RKO (cell line): ENCODE results near the gene CTCFL.
A peak's percentile ranks its signal among the peaks of the same experiment; 100 is the strongest.
"Not testable (repeated sequence)": the region's sequence is repeated elsewhere in the genome, so short reads cannot be mapped to it uniquely, and the experiment has no call there.

ENCODE experiments used
- DNase-seq: peaks from one replicate; pipeline ENCODE4 v3.0.0-alpha.2; 2016; ENCODE audit warnings: low spot score

The CTCFL gene

DNA sequence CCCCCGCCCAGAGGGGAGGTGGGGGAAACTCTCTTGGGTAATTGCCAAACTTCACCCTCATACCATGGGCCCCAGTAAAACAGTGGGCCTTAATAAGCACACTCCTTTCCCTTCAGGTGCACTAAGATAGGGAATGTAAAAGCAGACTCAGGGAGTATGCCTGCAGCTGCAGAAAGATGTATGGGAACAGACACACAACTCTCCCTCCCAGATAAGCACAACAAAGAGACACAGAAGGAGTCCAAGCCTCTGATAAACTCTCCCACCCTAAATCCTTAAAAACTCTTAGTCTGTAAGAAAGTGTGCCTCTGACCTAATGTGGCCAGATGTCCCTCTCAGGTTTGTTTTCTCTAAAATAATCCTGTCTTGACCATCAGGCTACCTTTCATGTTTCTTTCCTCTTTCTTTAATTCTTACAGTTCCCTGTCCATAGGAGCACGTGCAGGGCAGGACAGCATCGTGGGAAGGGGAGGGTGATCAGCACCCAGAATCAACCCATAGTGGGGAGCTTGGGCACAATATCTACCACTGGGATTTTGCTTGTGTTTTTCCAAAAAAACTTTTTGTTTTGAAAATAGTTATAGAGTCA lies 11.3 kb upstream of the CTCFL start:
- DNase-seq = no peak

DNA sequence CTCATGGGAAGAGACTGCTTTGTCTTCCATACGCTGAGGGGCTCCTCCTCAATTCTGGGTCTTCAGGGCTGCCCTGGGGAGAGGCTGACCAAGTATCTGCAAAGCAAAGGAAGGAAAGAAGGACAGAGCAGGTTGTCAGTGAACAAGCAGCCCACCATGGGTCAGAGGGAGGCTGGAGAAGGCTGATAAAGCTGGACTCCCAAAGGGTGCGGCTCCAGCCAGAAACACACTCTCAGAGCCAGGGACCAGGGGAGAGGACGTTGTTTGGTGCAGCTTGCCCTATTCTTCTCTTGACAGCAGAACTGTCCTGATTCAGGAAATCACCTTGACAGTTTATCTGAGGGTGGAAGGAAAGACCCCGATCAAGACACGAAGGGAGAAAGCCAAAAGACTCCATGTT lies 10.4 kb upstream of the CTCFL start:
- no peak for DNase-seq

DNA sequence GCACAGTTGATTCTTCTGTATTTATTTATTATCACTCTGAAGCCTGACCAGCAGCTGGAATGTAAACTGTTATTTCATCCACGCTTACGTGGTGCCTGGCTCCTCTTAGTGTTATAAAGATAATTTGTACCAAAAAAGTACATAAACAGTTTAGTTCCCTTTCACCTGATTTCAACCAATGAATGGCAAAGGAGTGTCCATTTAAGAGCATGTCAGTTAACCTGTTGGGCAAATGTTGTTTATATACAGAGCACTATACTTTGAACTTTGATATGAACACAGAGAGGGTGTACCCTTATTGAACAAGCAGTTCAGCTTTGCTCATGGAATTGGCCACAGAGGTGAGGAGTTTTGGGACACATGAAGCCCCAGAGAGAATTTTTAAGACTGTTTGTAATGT lies 7.2 kb upstream of the CTCFL start:
- DNase-seq = no peak

DNA sequence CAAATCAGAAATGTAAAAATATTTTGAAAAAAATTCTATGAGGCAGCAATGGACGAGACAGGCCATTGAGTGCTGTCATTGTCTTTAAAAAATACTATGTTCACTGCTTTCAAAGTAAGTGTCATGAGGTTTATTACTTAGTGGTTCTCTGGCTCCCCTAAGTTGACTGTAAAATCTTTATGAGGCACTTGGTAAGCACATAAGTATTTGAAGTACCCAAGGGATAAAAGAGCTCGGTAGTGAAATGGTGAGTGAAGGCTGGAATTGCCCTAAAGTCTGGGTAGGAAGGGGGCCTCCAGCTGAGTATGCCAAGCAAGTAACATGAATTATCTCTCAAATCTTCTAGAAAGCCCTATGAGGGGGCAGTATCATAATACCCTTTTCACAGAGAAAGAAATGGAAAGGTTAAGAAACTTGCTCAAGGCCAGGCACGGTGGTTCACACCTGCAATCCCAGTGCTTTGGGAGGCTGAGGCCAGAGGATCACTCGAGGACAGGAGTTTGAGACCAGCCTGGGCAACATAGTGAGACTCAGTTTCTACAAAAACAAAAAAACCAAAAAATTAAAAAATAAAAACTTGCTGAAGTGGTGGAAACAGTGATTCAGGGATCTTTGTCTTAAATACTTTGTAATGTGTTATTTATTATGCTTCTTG lies 5.5 kb upstream of the CTCFL start:
- DNase-seq = no peak

DNA sequence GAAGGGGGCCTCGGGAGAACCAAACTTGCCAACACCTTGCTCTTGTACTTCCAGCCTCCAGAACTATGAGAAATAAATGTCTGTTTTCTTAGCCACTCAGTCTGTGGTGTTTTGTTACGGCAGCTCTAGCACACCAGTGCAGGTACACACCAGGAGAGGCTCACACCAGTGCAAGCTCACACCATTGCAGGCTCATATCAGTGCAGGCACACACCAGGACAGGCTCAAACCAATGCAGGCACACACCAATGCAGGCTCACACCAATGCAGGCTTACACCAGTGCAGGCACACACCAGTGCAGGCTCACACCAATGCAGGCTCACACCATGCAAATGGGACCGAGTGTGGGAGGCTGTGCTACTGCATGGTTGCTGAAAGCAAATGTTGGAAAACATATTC lies 4.9 kb upstream of the CTCFL start:
- DNase-seq = no peak

DNA sequence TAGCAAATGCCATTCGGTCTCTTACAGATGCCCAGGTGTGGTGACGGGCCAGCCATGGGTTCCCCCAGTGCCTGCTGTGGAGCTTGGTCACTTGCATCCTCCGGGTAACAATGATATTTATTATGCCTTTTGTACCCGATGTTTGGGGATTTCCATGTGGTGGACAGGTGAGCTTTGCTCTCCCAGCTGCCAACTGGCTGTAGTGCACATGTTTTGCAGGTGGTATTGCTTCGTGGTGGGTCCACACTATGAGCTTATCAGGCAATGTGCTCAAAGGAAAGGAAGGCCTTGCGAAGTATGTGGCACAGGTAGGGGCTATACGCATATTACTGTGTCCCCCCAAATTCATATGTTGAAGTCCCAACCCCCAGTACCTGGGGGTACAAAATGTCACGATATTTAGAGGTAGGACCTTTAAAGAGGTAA lies 4.2 kb upstream of the CTCFL start:
- DNase-seq = no peak

DNA sequence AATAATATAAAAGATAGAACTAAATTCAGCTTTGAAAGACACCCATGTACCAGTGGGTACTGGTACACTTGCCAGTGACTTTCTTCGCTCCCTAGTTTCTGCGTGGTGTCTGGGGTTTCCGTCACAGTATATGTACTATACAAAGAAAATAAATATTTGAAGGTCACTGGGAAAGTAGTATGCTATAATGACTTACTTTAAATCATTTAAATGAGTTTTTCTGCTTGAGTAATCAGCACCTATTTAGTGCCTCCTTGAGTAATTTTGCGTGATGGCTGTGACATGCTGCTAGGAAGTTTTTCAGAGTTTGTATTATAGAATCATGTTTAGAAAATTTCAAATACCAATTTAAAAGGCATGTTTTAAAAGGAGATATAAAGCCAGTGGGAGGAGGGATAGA lies 3.2 kb upstream of the CTCFL start:
- DNase-seq = no peak

DNA sequence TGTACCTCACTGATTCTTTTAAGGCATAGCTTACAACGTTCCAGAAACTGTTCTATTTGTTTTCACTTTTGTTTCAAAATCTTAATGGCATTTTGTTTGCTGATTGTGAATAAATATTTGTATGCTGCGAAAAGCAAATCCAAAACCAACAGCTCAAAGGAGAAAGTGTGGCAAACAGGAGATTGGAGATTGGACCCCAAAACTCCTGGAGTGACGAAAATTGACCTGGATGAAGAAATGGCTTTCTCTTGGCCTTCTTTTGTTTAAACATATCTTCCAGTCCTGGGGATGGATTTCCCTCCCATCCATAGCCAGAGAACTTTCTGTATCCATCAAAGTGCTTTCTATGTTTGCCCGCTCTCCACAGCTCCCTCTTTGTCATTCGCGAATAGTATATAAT lies 2.8 kb upstream of the CTCFL start:
- no peak for DNase-seq

DNA sequence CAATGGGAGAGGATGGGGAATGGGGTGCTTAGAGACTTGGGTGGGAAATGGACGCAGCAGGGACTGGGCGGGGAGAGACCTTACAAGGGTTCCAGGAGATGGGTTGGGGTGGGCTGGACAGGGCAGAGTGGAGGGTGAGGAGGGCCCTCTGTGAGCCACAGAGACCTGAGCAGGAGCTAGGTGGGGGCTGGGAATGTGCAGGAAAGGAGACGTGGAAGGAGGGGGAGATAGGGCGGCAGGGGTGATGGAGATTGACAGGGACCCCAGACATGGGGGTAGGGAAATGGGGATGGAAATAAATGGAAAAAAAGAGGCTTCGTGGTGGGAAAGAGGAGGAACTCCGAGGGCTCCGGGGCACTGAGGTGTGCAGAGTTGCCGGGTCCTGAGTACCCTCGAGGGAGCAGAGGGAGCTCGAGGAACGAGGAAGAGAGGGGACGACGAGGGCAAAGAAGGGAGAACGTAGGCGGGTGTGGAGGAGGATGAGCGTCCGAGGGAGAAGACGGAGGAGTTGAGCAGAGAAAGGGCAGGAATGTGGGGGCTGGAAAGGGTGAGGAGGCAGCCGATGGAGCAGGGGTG lies 2.0 kb upstream of the CTCFL start:
- DNase-seq = no peak

DNA sequence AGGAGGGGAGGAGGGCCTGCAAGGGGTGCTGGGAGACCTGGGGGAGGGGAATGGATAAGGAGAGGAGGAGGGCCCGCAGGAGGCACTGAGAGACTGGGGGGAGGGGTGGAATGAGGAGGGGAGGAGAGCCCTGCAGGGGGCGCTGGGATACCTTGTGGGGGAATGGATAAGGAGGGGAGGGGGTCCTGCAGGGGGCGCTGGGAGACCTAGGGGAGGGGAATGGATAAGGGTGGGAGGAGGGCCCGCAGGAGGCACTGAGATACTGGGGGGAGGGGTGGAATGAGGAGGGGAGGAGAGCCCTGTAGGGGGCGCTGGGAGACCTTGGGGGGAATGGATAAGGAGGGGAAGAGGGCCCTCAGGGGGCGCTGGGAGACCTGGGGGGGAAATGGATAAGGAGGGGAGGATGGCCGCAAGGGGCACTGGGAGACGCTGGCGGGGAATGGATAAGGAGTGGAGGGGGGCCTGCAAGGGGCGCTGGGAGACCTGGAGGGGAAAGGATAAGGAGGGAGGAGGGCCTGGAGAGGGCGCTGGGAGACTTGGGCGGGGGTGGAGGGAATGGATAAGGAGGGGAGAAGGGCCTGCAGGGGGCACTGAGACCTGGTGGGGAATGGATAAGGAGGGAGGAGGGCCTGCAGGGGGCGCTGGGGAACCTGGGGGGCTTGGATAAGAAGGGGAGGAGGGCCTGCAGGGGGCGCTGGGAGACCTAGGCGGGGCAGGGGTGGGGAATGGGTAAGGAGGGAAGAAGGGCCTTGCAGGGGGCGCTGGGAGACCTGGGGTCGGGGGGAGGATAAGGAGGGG lies 1.3 kb upstream of the CTCFL start:
- no peak for DNase-seq

DNA sequence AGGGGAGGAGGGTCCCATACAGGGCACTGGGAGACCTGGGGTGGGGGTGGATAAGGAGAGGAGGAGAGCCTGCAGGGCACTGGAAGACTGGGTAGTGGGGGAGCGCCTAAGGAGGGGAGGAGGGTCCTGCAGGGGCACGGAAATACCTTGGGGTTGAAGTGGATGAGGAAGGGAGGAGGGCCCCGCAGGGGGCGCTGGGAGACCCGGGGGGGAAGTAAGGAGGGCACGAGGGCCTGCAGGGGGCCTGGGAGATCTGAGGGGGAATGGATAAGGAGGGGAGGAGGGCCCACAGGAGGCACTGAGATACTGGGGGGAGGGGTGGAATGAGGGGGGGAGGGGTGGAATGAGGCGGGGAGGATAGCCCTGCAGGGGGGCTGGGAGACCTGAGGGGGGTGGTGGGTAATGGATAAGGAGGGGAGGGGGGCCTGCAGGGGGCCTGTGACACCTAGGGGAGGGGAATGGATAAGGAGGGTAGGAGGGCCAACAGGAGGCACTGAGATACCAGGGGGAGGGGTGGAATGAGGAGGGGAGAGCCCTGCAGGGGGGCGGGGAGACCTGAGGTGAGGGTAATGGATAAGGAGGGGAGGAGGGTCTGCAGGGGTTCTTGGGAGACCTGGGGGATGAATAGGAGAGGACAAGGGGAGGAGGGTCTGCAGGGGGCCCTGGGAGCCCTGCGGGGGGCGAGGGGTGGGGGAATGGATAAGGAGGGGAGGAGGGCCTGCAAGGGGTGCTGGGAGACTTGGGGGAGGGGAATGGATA lies 567 bp upstream of the CTCFL start:
- DNase-seq = no peak

DNA sequence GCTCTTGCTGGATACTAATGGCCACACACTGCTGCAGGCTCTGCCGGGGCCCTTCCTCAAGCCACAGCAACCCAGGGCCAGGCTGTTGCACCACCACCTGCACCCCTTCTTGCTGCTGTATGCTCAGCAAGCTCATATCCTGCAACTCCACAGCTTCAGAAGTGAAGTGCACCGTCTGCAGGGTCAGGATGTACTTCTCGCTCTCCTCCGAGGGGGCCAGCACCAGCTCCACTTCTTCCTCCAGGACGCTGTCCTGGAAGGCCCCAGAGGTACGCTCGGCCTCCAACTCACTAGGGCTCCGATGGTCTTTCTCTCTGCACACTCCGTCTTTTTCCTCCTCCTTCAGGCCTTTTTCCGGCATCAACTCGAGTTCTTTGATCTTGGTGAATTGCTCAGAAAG lies 1.2 kb downstream of the CTCFL start:
- no peak for DNase-seq

DNA sequence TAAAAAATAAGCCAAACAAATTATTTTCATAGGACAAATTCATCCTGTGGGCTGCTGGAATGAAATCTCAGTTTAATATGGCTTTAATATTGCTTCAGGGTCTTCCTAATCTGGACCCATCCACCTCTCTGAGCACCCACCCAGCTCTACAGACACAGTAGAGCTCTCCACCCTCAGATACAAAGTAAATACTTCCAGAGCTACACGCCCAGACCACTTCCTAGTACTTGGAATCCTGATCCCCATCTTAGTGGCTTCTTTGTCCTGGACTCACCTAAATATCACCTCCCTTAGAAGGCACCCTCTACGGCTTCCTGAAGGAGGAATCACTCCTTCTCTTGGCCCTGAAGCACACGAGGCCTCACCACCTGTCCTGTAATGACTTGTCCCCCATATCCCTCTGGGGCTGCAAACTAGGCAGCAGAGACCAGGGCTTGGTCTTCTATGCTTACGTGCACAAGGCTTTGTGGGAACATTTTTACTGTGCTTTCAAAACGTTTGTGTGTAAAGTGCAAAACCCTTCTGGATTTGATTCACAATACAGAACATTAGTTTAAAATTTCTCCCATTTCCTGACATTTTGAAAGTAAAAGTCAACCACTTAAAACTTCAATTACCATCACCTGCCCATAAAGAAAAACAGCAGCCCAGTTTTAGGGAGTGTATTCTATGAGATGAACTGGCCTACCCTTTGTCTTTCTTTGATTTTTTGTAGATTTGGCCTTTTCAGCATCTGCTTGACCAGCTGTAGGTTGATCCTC lies 2.4 kb downstream of the CTCFL start:
- DNase-seq = no peak

DNA sequence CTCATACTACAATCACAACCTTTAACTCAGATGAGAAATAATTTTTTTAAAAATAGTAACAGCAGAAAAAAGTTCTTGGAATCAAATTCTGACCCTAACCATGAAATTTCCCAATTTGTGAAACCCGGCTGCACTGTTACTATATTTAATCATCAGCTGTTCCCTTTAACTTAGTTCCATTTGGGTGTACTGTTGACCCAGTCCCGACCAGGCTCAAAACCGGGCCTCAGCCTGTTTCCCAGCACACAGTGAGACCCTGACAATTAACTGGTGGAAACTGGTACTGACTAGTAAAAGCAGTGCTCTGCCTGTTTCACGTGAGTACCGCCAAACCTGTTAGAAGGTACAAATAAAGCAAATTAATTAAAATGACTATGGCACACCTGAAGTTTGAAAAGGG lies 7.0 kb downstream of the CTCFL start:
- DNase-seq = no peak

DNA sequence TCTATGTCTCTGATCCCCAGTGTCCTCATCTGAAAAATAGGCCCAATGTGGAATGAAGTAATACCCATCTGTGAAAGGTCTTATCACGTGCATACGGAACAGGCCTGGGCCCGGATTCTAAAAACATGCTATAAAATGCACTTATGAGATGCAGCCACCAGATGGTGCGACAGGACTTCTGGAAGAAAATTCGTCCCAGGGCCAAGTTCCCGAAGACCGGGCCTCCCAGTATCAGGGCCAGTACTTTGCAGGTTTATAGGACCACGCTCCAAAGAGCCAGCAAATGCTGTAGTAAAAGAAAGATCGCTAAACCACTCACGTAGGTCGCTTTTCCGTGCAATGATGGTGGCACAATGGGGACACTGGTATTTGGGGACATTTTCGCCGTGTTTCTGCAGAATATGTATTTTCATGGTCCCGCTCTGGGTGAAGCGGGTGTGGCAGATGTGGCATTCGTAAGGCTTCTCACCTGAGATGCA lies 10.6 kb downstream of the CTCFL start:
- peak; percentile 76 for DNase-seq

DNA sequence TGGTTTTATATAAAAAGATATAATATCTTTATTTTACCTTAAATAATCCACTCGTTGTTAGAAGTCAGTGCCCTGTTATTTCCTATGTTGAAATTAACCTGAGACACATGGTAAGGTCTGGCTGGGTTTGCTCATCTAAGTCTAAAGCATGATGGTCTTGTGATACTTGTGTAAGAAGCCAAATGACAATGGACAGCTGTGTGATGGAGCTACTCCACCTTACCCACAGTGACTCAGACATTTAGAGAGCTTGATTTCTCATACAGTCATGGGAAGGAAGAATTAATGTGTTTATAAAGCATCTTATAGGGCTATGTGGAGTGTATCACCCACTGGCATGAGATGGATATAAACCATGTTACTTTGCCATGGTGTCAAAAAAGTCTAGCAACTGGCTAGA lies 11.7 kb downstream of the CTCFL start:
- DNase-seq = peak; percentile 45

DNA sequence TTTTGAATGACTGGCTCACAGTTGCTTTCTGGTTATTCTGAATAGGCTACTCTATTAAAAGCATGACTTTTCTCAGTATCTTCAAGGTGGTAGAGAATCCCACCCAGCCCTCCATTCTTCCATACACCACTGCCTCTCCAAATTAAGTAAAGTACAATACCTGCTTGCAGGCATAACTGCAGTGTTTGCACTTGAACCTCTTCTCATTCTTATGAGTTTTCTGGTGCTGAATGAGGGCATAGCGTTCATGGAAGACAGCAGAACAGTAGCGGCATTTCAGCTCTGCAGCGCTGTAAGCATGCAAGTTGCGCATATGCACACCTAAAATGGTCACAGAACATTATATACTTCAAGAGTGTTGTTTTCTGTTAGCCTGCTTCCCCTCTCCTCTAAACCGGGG lies 12.5 kb downstream of the CTCFL start:
- no peak for DNase-seq

DNA sequence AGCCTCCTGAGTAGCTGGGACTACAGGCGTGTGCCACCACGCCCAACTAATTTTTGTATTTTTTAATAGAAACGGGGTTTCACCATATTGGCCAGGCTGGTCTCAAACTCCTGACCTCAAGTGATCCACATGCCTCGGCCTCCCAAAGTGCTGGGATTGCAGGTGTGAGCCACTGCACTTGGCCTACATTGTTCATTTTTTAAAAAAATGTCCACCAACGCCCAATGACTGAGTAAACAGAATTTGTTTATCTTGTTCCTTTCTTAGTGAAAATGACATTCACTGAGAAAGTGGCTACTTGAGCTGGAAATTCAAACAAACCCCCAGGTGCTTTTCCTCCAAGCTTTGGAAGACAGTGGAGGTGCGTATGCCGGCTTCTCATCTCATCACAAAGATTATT lies 13.2 kb downstream of the CTCFL start:
- not testable (repeated sequence) for DNase-seq

DNA sequence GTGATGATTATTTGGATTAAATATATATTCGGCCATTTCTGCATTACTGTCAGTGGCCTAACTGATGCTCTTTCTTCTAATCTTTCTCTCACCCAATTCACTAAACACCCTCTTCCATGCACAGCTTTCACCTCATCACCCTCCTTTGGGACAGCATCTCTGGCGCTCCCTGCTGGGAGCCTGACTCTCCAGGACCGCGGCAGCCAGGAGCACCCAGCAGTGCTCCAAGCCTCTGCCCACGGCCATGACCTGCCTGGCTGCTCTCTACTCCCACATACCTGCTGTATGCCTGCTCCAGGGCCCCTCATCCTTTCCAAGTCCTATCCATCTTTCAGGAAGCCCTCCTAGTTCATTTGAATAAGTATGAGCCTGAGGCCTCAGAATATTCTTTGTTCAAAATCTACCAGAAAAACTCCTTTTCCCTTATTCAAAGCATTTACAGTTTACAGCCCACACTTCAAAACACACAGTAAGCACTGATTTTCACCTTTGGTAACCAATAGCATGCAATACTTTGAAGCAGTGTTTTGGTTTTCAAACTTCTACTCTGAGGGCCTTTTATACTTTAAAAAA lies 15.2 kb downstream of the CTCFL start:
- peak; percentile 43 for DNase-seq

DNA sequence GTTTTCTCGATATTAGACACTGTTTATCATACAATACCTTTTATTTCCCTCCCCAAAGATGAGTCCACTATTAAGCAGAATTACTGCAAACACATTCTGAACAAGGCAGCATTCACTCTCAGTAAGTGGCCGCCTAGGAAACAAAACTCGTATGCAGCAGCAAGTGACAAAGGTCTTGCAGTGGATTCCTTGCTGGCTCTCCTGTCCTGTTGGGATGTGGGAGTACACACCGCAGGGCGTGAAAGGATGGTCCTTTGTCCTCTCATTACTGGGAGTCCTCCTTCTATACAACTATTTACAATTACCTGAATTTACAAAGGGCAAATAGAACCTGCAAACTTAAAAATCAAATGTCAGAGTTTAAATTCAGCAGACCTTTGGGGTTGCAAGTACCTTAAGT lies 16.1 kb downstream of the CTCFL start:
- no peak for DNase-seq

DNA sequence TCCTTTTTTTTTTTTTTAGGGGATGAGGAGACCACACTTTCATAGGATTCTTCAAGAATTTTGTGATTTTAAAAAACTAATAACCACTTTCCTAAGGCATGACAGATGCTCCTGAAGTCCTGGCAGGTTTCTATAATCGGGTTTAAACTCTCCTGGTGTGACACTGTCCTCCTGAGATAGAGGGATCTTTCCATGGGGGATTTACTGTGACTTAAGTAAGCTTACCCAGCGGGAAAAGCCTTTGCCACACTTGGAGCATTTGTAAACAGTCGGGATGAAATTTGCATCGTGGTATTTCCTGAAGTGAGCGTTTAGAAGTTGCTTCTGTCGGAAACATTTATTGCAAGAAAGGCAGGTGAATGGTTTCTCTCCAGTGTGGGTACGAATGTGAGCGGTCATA lies 16.6 kb downstream of the CTCFL start:
- DNase-seq = no peak
